Activated CD8-positive, alpha-beta T cell treated with anti-CD3 and anti-CD28 coated beads for 36 hours (primary cell): ENCODE measurements around the gene APBB1. TPM values are rescaled to one million over a fixed set of nuclear protein-coding genes. Genes with fewer than 3 reads are reported as not detected.

Experiments
- ATAC-seq: fragments of 200-7000 bp; cut with Tn5 transposase; one replicate; pipeline ENCODE4 v1.10.0; 2021; ENCODE audit warnings: mild to moderate bottlenecking, moderate library complexity
- CTCF ChIA-PET: fragments of 350-600 bp; sonication (Branson Sonifier 250); formaldehyde crosslinking; loops from one replicate; lab custom pipeline; 2021; ENCODE audit warnings: antibody characterized with exemption; lab: Charles Lee
- POLR2A ChIA-PET: fragments of 350-600 bp; sonication (Branson Sonifier 250); formaldehyde crosslinking; loops from one replicate; lab custom pipeline; 2021; ENCODE audit warnings: antibody characterized with exemption; lab: Charles Lee
- DNase-seq: peaks from one replicate; pipeline ENCODE4 v3.0.0-alpha.2; 2020
- H3K27ac Mint-ChIP-seq: one replicate; pipeline ENCODE4 v1.8.0; 2021; ENCODE audit warnings: mild to moderate bottlenecking, mixed read lengths
- H3K27me3 Mint-ChIP-seq: one replicate; pipeline ENCODE4 v1.8.0; 2021; ENCODE audit warnings: mixed read lengths
- H3K36me3 Mint-ChIP-seq: one replicate; pipeline ENCODE4 v1.8.0; 2021; ENCODE audit warnings: low read depth, mixed read lengths
- H3K4me1 Mint-ChIP-seq: one replicate; pipeline ENCODE4 v1.8.0; 2021; ENCODE audit warnings: low read depth, mixed read lengths
- H3K4me3 Mint-ChIP-seq: one replicate; pipeline ENCODE4 v1.8.0; 2021; ENCODE audit warnings: mild to moderate bottlenecking, moderate library complexity, mixed read lengths
- H3K9me3 Mint-ChIP-seq: one replicate; pipeline ENCODE4 v1.8.0; 2021; ENCODE audit warnings: mixed read lengths
- CTCF ChIP-seq: fragments of 200-600 bp; IDR thresholded peaks from one replicate; pipeline ENCODE4 v1.8.0; 2022; ENCODE audit warnings: antibody characterized with exemption, mild to moderate bottlenecking
- intact Hi-C: fragments of 100-400 bp; cut with micrococcal nuclease; formaldehyde crosslinking; loops from one replicate; pipeline ENCODE4 v1.10.0; 2022
- total RNA-seq, 2 experiments: library from RNA; stranded (reverse); gene quantifications; one replicate each; pipeline ENCODE4 v1.2.3, GENCODE V29; 2021

APBB1 gene
- total RNA-seq, 2 experiments from 2014 or later: 28.1 to 31.1 TPM

- Mint-ChIP-seq H3K36me3 (no peaks in the 10 kb centered on the region), H3K27ac (no peak overlapping the region), H3K4me1 (peaks cover 4% of the 10 kb centered on the region), H3K27me3 (no peaks in the 10 kb centered on the region), H3K4me3 (no peak overlapping the region), H3K9me3 (no peaks in the 10 kb centered on the region)
- POLR2A ChIA-PET: interaction anchor here (0.9 kb wide), 1 partner anchor 8 kb away, joined by 3 read pairs; no protein-coding TSS in a partner anchor
- DNase-seq (no peak), ATAC-seq (no peak)
- no peak for TF ChIP-seq CTCF
- intact Hi-C loops: no loop called here
- CTCF ChIA-PET: interaction anchor here (10.3 to 13.5 kb wide), 2 partner anchors 9 to 72 kb away, joined by 119 to 652 read pairs; partner anchors contain the start of gene HPX
Observed at GRCh38 chr11:6371825-6372224, 47.1 kb downstream of the APBB1 start.

- no peaks in the 10 kb centered on the region for H3K4me1 Mint-ChIP-seq
- no peak for DNase-seq
- no peak overlapping the region for H3K4me3 Mint-ChIP-seq
- CTCF ChIA-PET: interaction anchor here (1.0 to 6.1 kb wide), 4 partner anchors 11 to 114 kb away, joined by 3 to 119 read pairs (median 35); no protein-coding TSS in a partner anchor
- TF ChIP-seq CTCF: no peak
- intact Hi-C loops: loop anchor here (10.0 kb wide), 1 partner anchor 341 kb away; no protein-coding TSS in a partner anchor
- no peaks in the 10 kb centered on the region for H3K9me3 Mint-ChIP-seq
- no peaks in the 10 kb centered on the region for H3K36me3 Mint-ChIP-seq
- no peak for ATAC-seq
- H3K27me3 Mint-ChIP-seq: no peaks in the 10 kb centered on the region
- POLR2A ChIA-PET: no interaction called here
- H3K27ac Mint-ChIP-seq: no peak overlapping the region
Observed at GRCh38 chr11:6365659-6366058, 53.2 kb downstream of the APBB1 start.

- Mint-ChIP-seq H3K27ac (no peak overlapping the region), H3K4me3 (no peak overlapping the region), H3K4me1 (no peaks in the 10 kb centered on the region), H3K27me3 (no peaks in the 10 kb centered on the region), H3K36me3 (no peaks in the 10 kb centered on the region), H3K9me3 (no peaks in the 10 kb centered on the region)
- ATAC-seq (peak; percentile 98), DNase-seq (peak; percentile 85)
- intact Hi-C loops: loop anchor here (10.0 kb wide), 1 partner anchor 338 kb away; no protein-coding TSS in a partner anchor
- peak; percentile 74 for TF ChIP-seq CTCF
- POLR2A ChIA-PET: interaction anchor here (0.6 to 1.7 kb wide), 3 partner anchors 9 to 13 kb away, joined by 3 to 5 read pairs (median 5); no protein-coding TSS in a partner anchor
- CTCF ChIA-PET: interaction anchor here (0.6 to 6.1 kb wide), 95 partner anchors 9 to 867 kb away, joined by 3 to 119 read pairs (median 4); partner anchors contain the start of genes APBB1, C11orf42, CAVIN3 and CCKBR
Observed at GRCh38 chr11:6362873-6363678, 55.8 kb downstream of the APBB1 start.

GRCh38 chr11:6362185-6362872 is 56.6 kb downstream of the APBB1 start:
- intact Hi-C loops: loop anchor here (10.0 kb wide), 1 partner anchor 338 kb away; no protein-coding TSS in a partner anchor
- ATAC-seq (no peak), DNase-seq (no peak)
- Mint-ChIP-seq H3K27ac (no peak overlapping the region), H3K4me3 (no peak overlapping the region), H3K36me3 (no peaks in the 10 kb centered on the region), H3K9me3 (no peaks in the 10 kb centered on the region), H3K4me1 (peaks cover 3% of the 10 kb centered on the region), H3K27me3 (no peaks in the 10 kb centered on the region)
- ChIA-PET POLR2A (interaction anchor here (1.5 to 1.7 kb wide), 2 partner anchors 9 to 14 kb away, joined by 5 read pairs; no protein-coding TSS in a partner anchor), CTCF (interaction anchor here (0.6 to 6.1 kb wide), 90 partner anchors 8 to 867 kb away, joined by 3 to 119 read pairs (median 4); partner anchors contain the start of genes APBB1, CAVIN3, CCKBR and FHIP1B)
- TF ChIP-seq CTCF: no peak
